ENCODE measurements around the gene SNAP47. TPM values are rescaled to one million over a fixed set of nuclear protein-coding genes. Genes with fewer than 3 reads are reported as not detected.

The SNAP47 gene
- total RNA-seq, 1 experiment from 2014 or later, result 59.8 TPM

DNA sequence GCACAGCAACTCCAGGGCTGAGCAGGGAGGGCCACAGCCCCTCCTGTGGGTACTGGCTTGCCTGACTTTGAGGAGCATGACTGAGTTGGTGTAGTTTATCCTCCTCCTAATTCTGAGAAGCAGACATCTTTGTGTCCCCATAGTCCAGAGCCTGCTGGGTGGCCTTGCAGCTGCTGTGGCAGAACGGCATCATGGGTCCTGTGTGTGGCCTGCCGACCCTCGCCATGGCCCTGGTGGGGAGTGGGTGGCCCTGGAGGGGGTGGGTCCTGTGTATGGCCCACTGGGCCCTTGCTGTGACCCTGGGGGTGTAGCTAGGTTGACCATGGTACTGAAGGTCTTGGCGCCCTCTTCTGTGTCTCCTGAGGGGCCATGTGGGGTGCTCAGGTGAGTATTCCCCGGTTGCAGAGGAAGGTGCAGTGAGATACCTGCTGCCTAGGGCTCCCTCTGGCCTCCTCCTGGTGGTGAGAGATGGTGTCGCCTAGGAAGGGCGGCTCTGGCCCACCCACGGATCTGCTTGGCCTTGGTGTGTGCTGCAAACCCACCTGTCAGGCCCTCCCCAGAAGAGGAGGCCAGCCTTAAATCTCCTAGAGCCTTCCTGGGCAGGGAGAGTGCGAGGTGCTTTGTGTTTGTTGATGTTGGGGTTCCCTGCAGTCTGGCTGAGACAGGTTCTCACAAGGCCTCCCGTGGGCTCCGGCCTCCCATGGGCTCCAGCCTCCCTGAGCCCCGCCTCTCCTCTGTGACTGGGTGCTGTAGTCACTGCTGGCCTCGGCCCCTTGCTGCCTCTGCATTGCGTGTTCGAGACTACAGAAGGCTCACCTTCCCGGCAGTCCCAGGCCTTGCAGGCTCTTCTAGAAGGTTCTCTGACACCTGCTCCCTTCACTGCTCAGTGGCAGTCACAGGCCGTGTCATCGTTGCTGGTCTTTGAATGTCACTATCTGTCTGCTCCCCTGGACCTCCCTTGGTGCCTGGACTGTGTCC lies 7.8 kb downstream of the SNAP47 start:
- Histone ChIP-seq H3K36me3 (no peaks in the 10 kb centered on the region; the same call in none of the 2 replicates), H3K4me3 (no peak overlapping the region), H3K27me3 (no peaks in the 10 kb centered on the region), H3K9me3 (no peaks in the 10 kb centered on the region)
- no peak for DNase-seq

DNA sequence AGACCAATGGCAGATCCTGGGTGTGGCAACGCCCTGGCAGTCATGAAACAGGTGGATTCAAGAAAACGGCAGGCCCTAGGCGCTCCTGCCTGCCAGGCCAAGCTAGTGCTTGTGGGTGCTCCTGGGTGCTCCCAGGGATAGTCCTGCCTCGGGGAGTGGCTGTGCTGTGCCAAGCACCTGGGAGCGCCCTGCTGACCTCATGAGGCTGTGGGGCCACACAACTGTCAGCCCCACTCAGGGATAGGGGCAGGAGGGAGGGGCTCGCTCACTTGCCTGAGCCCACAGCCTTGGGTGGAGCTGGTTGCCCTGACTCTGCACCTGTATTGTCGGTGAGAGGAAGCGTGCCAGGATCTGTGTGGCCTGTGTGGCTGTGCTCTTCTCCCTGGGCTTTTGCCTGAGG lies 9.4 kb downstream of the SNAP47 start:
- Histone ChIP-seq H3K27me3 (no peaks in the 10 kb centered on the region), H3K4me3 (no peak overlapping the region), H3K36me3 (peaks cover 8% of the 10 kb centered on the region; the same call in 1 of the 2 replicates), H3K9me3 (no peaks in the 10 kb centered on the region)
- DNase-seq, result no peak

DNA sequence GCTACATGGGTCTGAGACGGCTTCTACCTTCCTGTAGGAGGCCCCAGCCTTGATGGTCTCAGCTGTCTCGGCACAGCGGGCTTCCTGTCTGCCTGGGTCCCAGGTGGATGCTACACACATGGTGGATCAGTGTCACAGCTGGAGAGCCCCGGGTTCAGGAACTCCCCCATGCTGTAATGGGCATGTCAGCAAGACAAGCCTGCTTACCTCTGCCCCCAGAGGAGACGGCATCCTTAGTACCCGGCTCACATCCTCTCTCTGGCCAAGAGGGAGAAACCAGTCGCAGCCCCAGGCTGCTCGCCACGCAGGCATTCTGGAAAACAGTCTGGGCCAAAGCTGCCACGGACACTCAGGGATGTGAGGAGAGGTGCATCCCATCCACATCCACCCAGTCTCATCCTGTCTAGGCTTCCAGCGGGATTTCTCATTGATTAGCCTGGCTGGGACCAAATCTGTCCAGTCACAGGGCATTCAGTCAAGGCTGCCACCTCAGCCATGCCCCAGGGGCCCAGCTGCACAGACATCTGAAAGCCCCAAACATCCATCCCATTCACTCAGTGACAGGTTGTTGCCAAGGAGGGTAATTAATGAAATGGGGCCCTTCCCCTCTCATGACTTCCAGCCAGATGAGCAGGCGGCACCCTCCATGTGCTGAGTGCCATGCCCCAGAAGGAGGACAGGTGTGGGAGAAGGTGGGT lies 10.5 kb downstream of the SNAP47 start:
- no peak for DNase-seq
- H3K27me3 ChIP-seq, result no peaks in the 10 kb centered on the region
- no peaks in the 10 kb centered on the region for H3K9me3 ChIP-seq
- H3K4me3 ChIP-seq, result no peak overlapping the region
- H3K36me3 ChIP-seq, result peaks cover 17% of the 10 kb centered on the region

GRCh38 chr1:227746676-227747075 lies 11.4 kb downstream of the SNAP47 start:
- Histone ChIP-seq H3K27me3 (no peaks in the 10 kb centered on the region), H3K4me3 (no peak overlapping the region), H3K9me3 (no peaks in the 10 kb centered on the region), H3K36me3 (peaks cover 23% of the 10 kb centered on the region)
- no peak for DNase-seq

DNA sequence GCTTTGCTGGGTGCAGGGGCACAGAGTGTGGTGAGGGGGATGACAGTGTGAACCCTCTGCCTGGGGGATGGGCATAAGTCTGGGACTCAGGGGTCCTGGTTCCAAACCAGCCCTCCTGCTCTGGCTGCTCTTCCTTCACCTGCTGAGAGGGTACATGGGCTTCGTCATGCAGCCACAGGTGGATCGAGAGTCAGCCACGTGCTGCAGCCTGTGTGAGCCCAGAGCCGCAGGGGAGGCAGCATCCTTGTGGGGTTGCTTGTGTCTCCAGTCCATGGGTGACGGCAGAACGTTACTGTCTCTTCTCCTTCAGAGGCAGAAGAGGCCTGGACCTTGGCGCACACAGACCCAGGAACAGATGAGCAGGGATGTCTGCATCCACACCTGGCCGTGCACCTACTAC lies 12.1 kb downstream of the SNAP47 start:
- H3K27me3 ChIP-seq, result no peaks in the 10 kb centered on the region
- no peak for DNase-seq
- no peak overlapping the region for H3K4me3 ChIP-seq

DNA sequence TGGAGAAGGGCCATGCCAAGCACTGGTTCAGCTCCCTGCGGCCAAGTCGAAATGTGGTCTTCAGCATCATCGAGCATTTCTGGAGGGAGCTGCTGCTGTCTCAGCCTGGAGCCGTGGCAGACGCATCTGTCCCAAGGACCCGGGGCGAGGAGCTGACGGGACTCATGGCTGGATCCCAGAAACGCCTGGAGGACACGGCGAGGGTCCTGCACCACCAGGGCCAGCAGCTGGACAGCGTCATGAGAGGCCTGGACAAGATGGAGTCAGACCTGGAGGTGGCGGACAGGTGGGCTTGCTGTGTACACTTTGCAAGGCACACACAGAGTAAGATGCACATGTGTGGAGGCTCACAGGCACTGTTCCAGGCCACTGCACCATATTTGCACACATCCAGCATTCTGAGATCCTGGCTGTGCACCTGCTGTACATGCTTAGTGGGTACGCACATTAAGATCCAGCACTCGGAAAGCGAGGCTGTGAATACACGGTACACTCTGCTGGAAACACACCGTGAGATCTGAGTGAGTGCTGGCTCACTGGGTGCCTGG lies 12.8 kb downstream of the SNAP47 start:
- Histone ChIP-seq H3K27me3 (no peaks in the 10 kb centered on the region), H3K4me3 (no peak overlapping the region), H3K9me3 (no peaks in the 10 kb centered on the region), H3K36me3 (peaks cover 23% of the 10 kb centered on the region)
- no peak for DNase-seq

More for the DNA sequence above, 12.1 kb downstream of the SNAP47 start:
- H3K9me3 ChIP-seq, result no peaks in the 10 kb centered on the region
- H3K36me3 ChIP-seq, result peaks cover 23% of the 10 kb centered on the region

DNA sequence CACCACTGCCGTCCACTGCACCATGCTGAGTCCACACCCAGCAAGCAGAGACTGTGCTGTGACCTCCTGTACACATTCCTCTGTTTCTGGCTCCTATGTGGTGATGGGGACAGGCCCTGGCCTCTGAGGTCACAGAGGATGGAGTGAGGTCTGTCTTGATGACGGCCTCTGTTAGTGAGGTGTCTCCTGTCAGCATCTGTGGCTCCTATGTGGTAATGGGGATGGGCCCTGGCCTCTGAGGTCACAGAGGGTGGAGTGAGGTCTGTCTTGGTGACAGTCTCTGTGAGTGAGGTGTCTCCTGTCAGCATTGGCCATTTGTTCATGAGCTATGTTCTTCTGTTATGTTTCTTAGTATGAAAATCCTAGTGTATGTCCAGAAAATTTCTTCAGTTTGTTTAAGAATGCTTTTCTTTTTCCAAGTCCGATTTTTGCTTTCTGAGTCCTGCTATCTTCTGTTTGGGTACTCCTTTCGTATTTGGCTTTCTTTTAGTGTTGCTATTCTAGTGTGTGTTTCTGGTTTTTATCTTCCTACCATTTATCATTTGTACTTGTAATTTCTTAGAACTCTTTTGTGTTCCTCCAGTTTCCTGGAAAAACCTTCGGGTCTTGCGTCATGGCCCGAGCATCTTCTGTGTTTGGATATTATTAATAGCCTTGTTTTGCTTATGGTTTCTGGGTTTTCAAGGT lies 13.4 kb downstream of the SNAP47 start:
- H3K9me3 ChIP-seq, result no peaks in the 10 kb centered on the region
- no peak for DNase-seq
- H3K27me3 ChIP-seq, result no peaks in the 10 kb centered on the region
- no peak overlapping the region for H3K4me3 ChIP-seq
- peaks cover 23% of the 10 kb centered on the region for H3K36me3 ChIP-seq

GRCh38 chr1:227749225-227749624 lies 14.0 kb downstream of the SNAP47 start:
- H3K36me3 ChIP-seq, result peaks cover 28% of the 10 kb centered on the region
- no peak overlapping the region for H3K4me3 ChIP-seq
- no peaks in the 10 kb centered on the region for H3K9me3 ChIP-seq
- DNase-seq, result no peak
- no peaks in the 10 kb centered on the region for H3K27me3 ChIP-seq

- no peak for DNase-seq
- H3K27me3 ChIP-seq, result no peaks in the 10 kb centered on the region
- H3K36me3 ChIP-seq, result peaks cover 35% of the 10 kb centered on the region
- H3K4me3 ChIP-seq, result no peak overlapping the region
- H3K9me3 ChIP-seq, result no peaks in the 10 kb centered on the region
Measured at GRCh38 chr1:227749916-227750710, 14.9 kb downstream of the SNAP47 start.

DNA sequence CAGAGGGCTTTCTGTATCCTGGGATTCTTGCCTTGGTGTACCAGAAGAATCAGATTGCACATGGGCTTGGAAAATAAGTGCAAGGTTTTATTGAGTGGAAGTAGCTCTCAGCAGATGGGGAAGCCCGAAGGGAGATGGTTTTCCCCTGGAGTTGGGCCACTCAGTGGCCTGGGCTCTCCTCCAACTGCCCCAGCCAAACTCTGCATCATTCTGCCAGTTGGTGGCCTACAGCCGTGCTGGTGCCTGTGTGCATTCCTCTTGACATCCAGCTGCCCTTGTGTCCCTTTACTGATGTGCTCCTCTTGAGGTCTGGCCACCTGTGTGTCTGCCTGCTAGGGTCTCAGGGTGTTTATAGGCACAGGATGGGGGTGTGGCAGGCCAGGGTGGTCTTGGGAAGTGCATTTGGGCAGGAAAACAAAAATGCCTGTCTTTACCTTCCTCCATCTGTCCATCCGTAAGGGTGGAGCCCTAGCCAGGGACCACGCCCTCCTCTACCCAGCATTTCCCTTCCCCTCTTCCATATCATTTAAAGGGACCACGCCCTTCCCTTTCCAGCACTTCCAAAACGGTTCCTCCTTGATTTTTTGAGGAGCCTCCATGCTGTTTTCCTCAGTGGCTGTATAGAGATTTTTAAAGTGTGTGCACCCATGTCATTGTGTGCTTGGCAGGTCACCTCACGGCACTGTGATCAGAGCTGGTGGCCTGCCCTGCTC lies 18.9 kb downstream of the SNAP47 start:
- no peak overlapping the region for H3K4me3 ChIP-seq
- H3K36me3 ChIP-seq, result peaks cover 48% of the 10 kb centered on the region
- no peaks in the 10 kb centered on the region for H3K27me3 ChIP-seq
- H3K9me3 ChIP-seq, result no peaks in the 10 kb centered on the region
- DNase-seq, result peak; percentile 89

- Histone ChIP-seq H3K4me3 (no peak overlapping the region), H3K36me3 (peaks cover 53% of the 10 kb centered on the region), H3K9me3 (no peaks in the 10 kb centered on the region), H3K27me3 (no peaks in the 10 kb centered on the region)
- no peak for DNase-seq
Measured at GRCh38 chr1:227754958-227755357, 19.7 kb downstream of the SNAP47 start.

DNA sequence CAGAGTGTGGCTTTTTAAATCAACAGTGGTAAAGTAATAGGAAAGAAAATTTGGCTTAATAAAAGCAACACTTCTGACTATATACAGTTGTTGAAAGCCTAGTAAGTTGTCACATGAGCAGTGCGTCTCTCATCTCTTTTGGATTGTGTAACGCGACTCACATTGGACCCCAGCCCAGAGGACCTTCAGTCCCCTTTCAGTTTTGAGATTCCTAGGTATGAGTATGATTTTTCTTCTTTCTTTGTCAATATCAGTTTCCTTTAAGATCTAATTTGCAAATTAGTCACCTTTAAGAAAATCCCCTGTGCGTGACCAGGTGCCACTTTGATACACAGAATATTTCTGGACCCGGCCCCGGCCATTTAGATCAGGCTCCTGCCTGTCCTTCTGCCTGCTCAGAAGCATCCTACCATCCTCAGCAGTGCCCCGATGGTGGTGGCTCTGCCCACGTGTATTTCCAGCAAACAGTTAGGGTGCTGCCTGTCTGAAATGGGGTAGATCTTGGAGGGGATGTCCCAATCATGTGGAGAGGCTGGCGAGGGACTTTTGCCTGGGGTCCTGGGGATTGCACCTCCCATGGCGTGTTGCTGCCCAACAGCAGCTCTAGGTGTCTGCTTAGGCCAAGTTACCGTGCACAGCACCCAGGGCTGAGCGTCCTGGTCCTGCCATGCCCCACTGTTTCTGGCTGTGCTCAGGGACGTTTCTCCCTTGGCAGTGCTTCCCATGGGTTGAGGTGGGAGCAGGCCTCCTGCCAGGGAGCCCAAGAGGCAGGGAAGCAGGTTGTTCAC lies 21.1 kb downstream of the SNAP47 start:
- H3K36me3 ChIP-seq, result peaks cover 54% of the 10 kb centered on the region
- H3K27me3 ChIP-seq, result no peaks in the 10 kb centered on the region
- peak; percentile 69 for DNase-seq
- H3K4me3 ChIP-seq, result no peak overlapping the region
- H3K9me3 ChIP-seq, result no peaks in the 10 kb centered on the region

- H3K9me3 ChIP-seq, result no peaks in the 10 kb centered on the region
- H3K4me3 ChIP-seq, result no peak overlapping the region
- H3K36me3 ChIP-seq, result peaks cover 64% of the 10 kb centered on the region
- DNase-seq, result no peak
- H3K27me3 ChIP-seq, result no peaks in the 10 kb centered on the region
Measured at GRCh38 chr1:227757781-227758180, 22.5 kb downstream of the SNAP47 start.

DNA sequence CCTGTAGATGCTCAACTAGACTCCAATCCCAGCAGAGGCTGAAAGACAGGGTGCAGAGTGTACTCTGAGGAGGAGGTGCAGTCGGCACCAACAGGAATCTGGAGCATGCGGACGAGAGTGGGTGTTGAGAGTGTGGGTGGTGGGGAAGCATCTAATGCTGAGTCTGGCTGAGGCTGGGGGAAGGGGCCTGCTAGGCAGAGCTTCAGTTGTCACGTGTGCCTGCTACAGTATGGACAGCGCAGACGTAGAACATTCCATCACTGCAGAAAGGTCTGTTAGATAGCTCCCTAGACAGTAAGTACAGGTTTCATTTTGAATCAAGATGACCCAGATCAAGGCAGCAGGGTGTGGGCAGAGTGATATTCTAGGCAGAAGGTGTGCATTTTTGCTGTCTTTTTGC lies 23.1 kb downstream of the SNAP47 start:
- Histone ChIP-seq H3K9me3 (no peaks in the 10 kb centered on the region), H3K27me3 (no peaks in the 10 kb centered on the region), H3K4me3 (no peak overlapping the region), H3K36me3 (peaks cover 70% of the 10 kb centered on the region)
- DNase-seq, result no peak

All from MG63 (cell line).